Measurements from ENCODE around the gene UCK1. TPM values are rescaled to one million over a fixed set of nuclear protein-coding genes. Genes with fewer than 3 reads are reported as not detected.
A peak's percentile ranks its signal among the peaks of the same experiment; 100 is the strongest.

Gene UCK1
- total and polyA plus RNA-seq, 10 of the 15 experiments (the other 5 are each of a cell fraction or from before 2014, with no cell fraction given), result 0.31 to 27.0 (median 18.7) TPM

- TF ChIP-seq TAF1 (IDR thresholded peaks at IDR 0.05; ENCODE audit: borderline replicate concordance, low read depth, low read length) (no peak; the same call in 1 of the 2 replicates), ZNF207 (IDR thresholded peaks at IDR 0.05; ENCODE audit: borderline replicate concordance) (no peak), EP300 (IDR thresholded peaks at IDR 0.05; ENCODE audit: borderline replicate concordance in 1 of 2, control insufficient read depth in 1 of 2, low read depth in 2 of 2, low read length in 2 of 2) (no peak), MEF2B (IDR thresholded peaks at IDR 0.05; ENCODE audit: partially characterized antibody, poor library complexity, severe bottlenecking) (no peak), SREBF2 (IDR thresholded peaks at IDR 0.05; ENCODE audit: low read length) (no peak), NR2F1 (conservative IDR thresholded peaks at IDR 0.05) (peak; percentile 55; the same call in 1 of the 2 replicates), POLR2AphosphoS5 (IDR thresholded peaks at IDR 0.05; ENCODE audit: low read length) (peak; percentile 54; the same call in 1 of the 2 replicates), TCF3 (IDR thresholded peaks at IDR 0.05; ENCODE audit: borderline replicate concordance, insufficient read depth, low read depth, low read length) (0 out of 2 replicates have a peak, but pooled peaks have one; percentile 51), STAT1 (conservative IDR thresholded peaks at IDR 0.05) (no peak), TBL1XR1 (IDR thresholded peaks at IDR 0.05; ENCODE audit: low read depth, low read length) (no peak), IKZF1 (conservative IDR thresholded peaks at IDR 0.05) (peak; percentile 28; the same call in 1 of the 2 replicates), TCF7 (IDR thresholded peaks at IDR 0.05; ENCODE audit: borderline replicate concordance) (no peak), ETV6 (conservative IDR thresholded peaks at IDR 0.05 in 1 of 2, IDR thresholded peaks at IDR 0.05 in 1 of 2; ENCODE audit: borderline replicate concordance in 1 of 2, low read depth in 1 of 2) (0 out of 4 replicates have a peak, but pooled peaks of 1 of the 2 experiments have one; percentile 30), YY1 (IDR thresholded peaks at IDR 0.05; ENCODE audit: low read depth, low read length) (0 out of 2 replicates have a peak, but pooled peaks have one; percentile 18), EED (IDR thresholded peaks at IDR 0.05; ENCODE audit: low read depth) (0 out of 2 replicates have a peak, but pooled peaks have one; percentile 16), RUNX3 (IDR thresholded peaks at IDR 0.05; ENCODE audit: low read length) (peak; percentile 63), SPI1 (IDR thresholded peaks at IDR 0.05; ENCODE audit: borderline replicate concordance, insufficient read depth, low read depth, low read length) (peak; percentile 46; the same call in 1 of the 2 replicates), TARDBP (IDR thresholded peaks at IDR 0.05; ENCODE audit: borderline replicate concordance) (no peak), SMC3 (IDR thresholded peaks at IDR 0.05; ENCODE audit: borderline replicate concordance, low read length) (no peak), RBBP5 (conservative IDR thresholded peaks at IDR 0.05) (no peak), POLR2A (IDR thresholded peaks at IDR 0.05; ENCODE audit: low read depth, low read length) (peak; percentile 37)
- H3K4me2 ChIP-seq (ENCODE audit: control insufficient read depth, insufficient read depth), result peak overlapping the region; percentile 55; the same call in 1 of the 2 replicates
- in situ Hi-C loops (cut with MboI) (loop anchor here (25.0 kb wide), 1 partner anchor 658 kb away; no protein-coding TSS in a partner anchor), intact Hi-C loops (cut with micrococcal nuclease; ENCODE audit: unreplicated experiment) (no loop called here)
- CTCF ChIA-PET, result interaction anchor here (0.8 kb wide), 1 partner anchor 13 kb away, joined by 5 read pairs; no protein-coding TSS in a partner anchor
- H2AFZ ChIP-seq (ENCODE audit: control insufficient read depth, low read depth, low read length), result peak overlapping the region; percentile 7
- no peaks in the 10 kb centered on the region for H3K79me2 ChIP-seq (ENCODE audit: control insufficient read depth, insufficient read depth, low read length)
- peak overlapping the region; percentile 39; the same call in 1 of the 2 replicates for H3K9ac ChIP-seq (ENCODE audit: control insufficient read depth, insufficient read depth, low read length)
- H3K4me3 ChIP-seq, result no peak overlapping the region
- 67% methylated on average over 25 of the region's 26 CpGs for WGBS (ENCODE audit: insufficient coverage, insufficient replicate concordance, low lambda C conversion rate, missing lambda C conversion rate)
- H3K9me3 ChIP-seq (replicated peaks; ENCODE audit: control insufficient read depth, insufficient read depth, low read length), result no peaks in the 10 kb centered on the region
- DNase-seq (ENCODE audit: low read depth, low spot score) (peak; percentile 16), FAIRE-seq (peak; percentile 74), ATAC-seq (peak; percentile 55)
- no peaks in the 10 kb centered on the region for H3K27me3 ChIP-seq (replicated peaks in 1 of 2; ENCODE audit: control insufficient read depth in 2 of 2, insufficient read depth in 2 of 2, low read length in 1 of 2)
- peaks cover 30 to 46% of the 10 kb centered on the region in 2 experiments for H3K36me3 ChIP-seq (ENCODE audit: control insufficient read depth in 2 of 2, insufficient read depth in 2 of 2, low read length in 1 of 2)
- H4K20me1 ChIP-seq (ENCODE audit: control insufficient read depth, insufficient read depth), result no peaks in the 10 kb centered on the region
- H3K27ac ChIP-seq (ENCODE audit: control insufficient read depth, insufficient read depth), result peak overlapping the region; percentile 84
- POLR2A ChIA-PET, result interaction anchor here (0.6 to 1.1 kb wide), 2 partner anchors 159 to 322 kb away, joined by 3 read pairs; no protein-coding TSS in a partner anchor
- SMC1A ChIA-PET (ENCODE audit: uncharacterized antibody, unreplicated experiment), result interaction anchor here (1.1 kb wide), 1 partner anchor 167 kb away, joined by 3 read pairs; no protein-coding TSS in a partner anchor
- TSS peak; percentile 44 for BruUV-seq (replicated peaks)
- RAD21 ChIA-PET (ENCODE audit: unreplicated experiment), result interaction anchor here (0.8 to 1.1 kb wide), 2 partner anchors 50 to 65 kb away, joined by 3 read pairs; no protein-coding TSS in a partner anchor
- peaks cover 21% of the 10 kb centered on the region for H3K4me1 ChIP-seq (ENCODE audit: control insufficient read depth, insufficient read depth, low read length)
These were observed 47.9 kb upstream of the UCK1 start for GRCh38 chr9:131578731-131579504.
